Astrocyte (in vitro differentiated cells and primary cell): ENCODE results near the gene PIK3C2G. TPM values are rescaled to one million over a fixed set of nuclear protein-coding genes. Genes with fewer than 3 reads are reported as not detected.

Experiments used
- DNase-seq: peaks from one replicate; pipeline ENCODE4 v3.0.0-alpha.2; 2010; ENCODE audit warnings: low read depth
- FAIRE-seq: peaks from 2 replicates; lab custom pipeline; 2011; peaks lifted over from hg19 to GRCh38; lab: Jason Lieb, UNC
- H2AFZ ChIP-seq: 2 replicates; pipeline ENCODE4 v1.6.0; 2012; ENCODE audit warnings: low read depth, low read length, inconsistent platforms
- H3K27ac ChIP-seq: 2 replicates; pipeline ENCODE4 v1.5.1; 2011; ENCODE audit warnings: low read depth, low read length, inconsistent platforms
- H3K27me3 ChIP-seq: 2 replicates; pipeline ENCODE4 v1.6.0; 2011; ENCODE audit warnings: low read length, inconsistent platforms; ENCODE audit not compliant: insufficient read depth
- H3K36me3 ChIP-seq: 2 replicates; pipeline ENCODE4 v1.5.1; 2011; ENCODE audit warnings: low read length, inconsistent platforms; ENCODE audit not compliant: insufficient read depth
- H3K4me1 ChIP-seq: 2 replicates; pipeline ENCODE4 v1.5.1; 2011; ENCODE audit warnings: low read length, inconsistent platforms; ENCODE audit not compliant: insufficient read depth
- H3K4me2 ChIP-seq: 2 replicates; pipeline ENCODE4 v1.6.0; 2012; ENCODE audit warnings: low read length, inconsistent platforms
- H3K4me3 ChIP-seq: 2 replicates; pipeline ENCODE4 v1.5.1; 2011; ENCODE audit warnings: low read depth, mild to moderate bottlenecking, low read length, inconsistent platforms; ENCODE audit not compliant: insufficient read depth
- H3K79me2 ChIP-seq: 2 replicates; pipeline ENCODE4 v1.6.0; 2012; ENCODE audit warnings: mild to moderate bottlenecking, low read length, inconsistent platforms; ENCODE audit not compliant: insufficient read depth
- H3K9ac ChIP-seq: 2 replicates; pipeline ENCODE4 v1.6.0; 2012; ENCODE audit warnings: mild to moderate bottlenecking, low read length, inconsistent platforms
- H3K9me3 ChIP-seq: 2 replicates; pipeline ENCODE4 v1.5.1; 2012; ENCODE audit warnings: low read depth, mild to moderate bottlenecking, low read length, inconsistent platforms; ENCODE audit not compliant: insufficient read depth
- H4K20me1 ChIP-seq: 2 replicates; pipeline ENCODE4 v1.6.0; 2012; ENCODE audit warnings: low read length, inconsistent platforms; ENCODE audit not compliant: insufficient read depth
- H3K27ac Mint-ChIP-seq: one replicate; pipeline ENCODE4 v1.8.0; 2021; ENCODE audit warnings: mild to moderate bottlenecking, mixed read lengths; ENCODE audit not compliant: unreplicated experiment
- H3K27me3 Mint-ChIP-seq: one replicate; pipeline ENCODE4 v1.8.0; 2021; ENCODE audit warnings: low read depth, mixed read lengths; ENCODE audit not compliant: unreplicated experiment
- H3K36me3 Mint-ChIP-seq: one replicate; pipeline ENCODE4 v1.8.0; 2021; ENCODE audit warnings: low read depth, mixed read lengths; ENCODE audit not compliant: unreplicated experiment
- H3K4me1 Mint-ChIP-seq: one replicate; pipeline ENCODE4 v1.8.0; 2021; ENCODE audit warnings: low read depth, mixed read lengths; ENCODE audit not compliant: unreplicated experiment
- H3K4me3 Mint-ChIP-seq: one replicate; pipeline ENCODE4 v1.8.0; 2021; ENCODE audit warnings: mild to moderate bottlenecking, moderate library complexity, mixed read lengths; ENCODE audit not compliant: unreplicated experiment
- H3K9me3 Mint-ChIP-seq: one replicate; pipeline ENCODE4 v1.8.0; 2021; ENCODE audit warnings: mild to moderate bottlenecking, mixed read lengths; ENCODE audit not compliant: unreplicated experiment
- CTCF ChIP-seq: IDR thresholded peaks from 2 replicates; pipeline ENCODE4 v1.5.1; 2011; ENCODE audit warnings: low read depth, mild to moderate bottlenecking, inconsistent platforms, low read length, moderate library complexity; ENCODE audit not compliant: insufficient read depth
- EZH2 ChIP-seq: IDR thresholded peaks from 2 replicates; pipeline ENCODE4 v1.6.1; 2012; ENCODE audit warnings: mild to moderate bottlenecking, low read length, inconsistent platforms; ENCODE audit not compliant: insufficient read depth
- total RNA-seq: library from RNA; stranded (reverse); gene quantifications from 2 replicates; pipeline ENCODE4 v1.2.1, GENCODE V29; 2021

Gene PIK3C2G
- total RNA-seq, 1 donor from 2014 or later = 0.05 TPM

- Histone ChIP-seq H3K4me1 (no peaks in the 10 kb centered on the region), H3K4me3 (no peak overlapping the region), H3K4me2 (no peak overlapping the region), H3K79me2 (no peaks in the 10 kb centered on the region), H3K27ac (no peak overlapping the region), H3K27me3 (no peaks in the 10 kb centered on the region), H4K20me1 (no peaks in the 10 kb centered on the region), H2AFZ (no peak overlapping the region), H3K9me3 (no peaks in the 10 kb centered on the region), H3K36me3 (no peaks in the 10 kb centered on the region), H3K9ac (no peak overlapping the region)
- no peak overlapping the region for H3K4me3 Mint-ChIP-seq
- no peak for TF ChIP-seq CTCF
- no peak for TF ChIP-seq EZH2
- H3K27me3 Mint-ChIP-seq = no peaks in the 10 kb centered on the region
- no peak overlapping the region for H3K27ac Mint-ChIP-seq
- H3K9me3 Mint-ChIP-seq = peaks cover 7% of the 10 kb centered on the region
- H3K36me3 Mint-ChIP-seq = peaks cover 4% of the 10 kb centered on the region
- DNase-seq (no peak), FAIRE-seq (no peak)
- no peaks in the 10 kb centered on the region for H3K4me1 Mint-ChIP-seq
Measured at GRCh38 chr12:18296909-18297280, 35.6 kb downstream of the PIK3C2G start.

- Histone ChIP-seq H3K27me3 (no peaks in the 10 kb centered on the region), H3K27ac (no peak overlapping the region), H4K20me1 (no peaks in the 10 kb centered on the region), H3K4me1 (no peaks in the 10 kb centered on the region), H3K4me2 (no peak overlapping the region), H3K9me3 (no peaks in the 10 kb centered on the region), H3K9ac (no peak overlapping the region), H3K4me3 (no peak overlapping the region), H3K36me3 (no peaks in the 10 kb centered on the region), H2AFZ (no peak overlapping the region), H3K79me2 (no peaks in the 10 kb centered on the region)
- peaks cover 11% of the 10 kb centered on the region for H3K9me3 Mint-ChIP-seq
- H3K4me3 Mint-ChIP-seq = no peak overlapping the region
- no peak overlapping the region for H3K27ac Mint-ChIP-seq
- H3K4me1 Mint-ChIP-seq = no peaks in the 10 kb centered on the region
- no peaks in the 10 kb centered on the region for H3K27me3 Mint-ChIP-seq
- peaks cover 4% of the 10 kb centered on the region for H3K36me3 Mint-ChIP-seq
- no peak for FAIRE-seq
- no peak for DNase-seq
- no peak for TF ChIP-seq EZH2
- no peak for TF ChIP-seq CTCF
Measured at GRCh38 chr12:18297902-18298301, 36.6 kb downstream of the PIK3C2G start.

- no peak for FAIRE-seq
- H3K4me2 ChIP-seq = no peak overlapping the region
- H3K27me3 ChIP-seq = no peaks in the 10 kb centered on the region
- Mint-ChIP-seq H3K9me3 (peaks cover 11% of the 10 kb centered on the region), H3K4me3 (no peak overlapping the region), H3K27me3 (no peaks in the 10 kb centered on the region), H3K27ac (no peak overlapping the region), H3K36me3 (peaks cover 4% of the 10 kb centered on the region), H3K4me1 (no peaks in the 10 kb centered on the region)
- no peaks in the 10 kb centered on the region for H3K4me1 ChIP-seq
- no peaks in the 10 kb centered on the region for H3K9me3 ChIP-seq
- no peak for DNase-seq
- H3K9ac ChIP-seq = no peak overlapping the region
- H3K36me3 ChIP-seq = no peaks in the 10 kb centered on the region
- TF ChIP-seq CTCF (no peak), EZH2 (no peak)
- no peaks in the 10 kb centered on the region for H4K20me1 ChIP-seq
- H3K4me3 ChIP-seq = no peak overlapping the region
- H3K27ac ChIP-seq = no peak overlapping the region
- no peak overlapping the region for H2AFZ ChIP-seq
- no peaks in the 10 kb centered on the region for H3K79me2 ChIP-seq
Measured at GRCh38 chr12:18302809-18303430, 41.6 kb downstream of the PIK3C2G start.
